ENCODE measurements around the gene ZYX. TPM values are rescaled to one million over a fixed set of nuclear protein-coding genes. Genes with fewer than 3 reads are reported as not detected.
A peak's percentile ranks its signal among the peaks of the same experiment; 100 is the strongest.
"Not testable (repeated sequence)": the region's sequence is repeated elsewhere in the genome, so short reads cannot be mapped to it uniquely, and the experiment has no call there.

Gene ZYX
- total RNA-seq, 2 experiments from 2014 or later = 137 to 140 TPM

DNA sequence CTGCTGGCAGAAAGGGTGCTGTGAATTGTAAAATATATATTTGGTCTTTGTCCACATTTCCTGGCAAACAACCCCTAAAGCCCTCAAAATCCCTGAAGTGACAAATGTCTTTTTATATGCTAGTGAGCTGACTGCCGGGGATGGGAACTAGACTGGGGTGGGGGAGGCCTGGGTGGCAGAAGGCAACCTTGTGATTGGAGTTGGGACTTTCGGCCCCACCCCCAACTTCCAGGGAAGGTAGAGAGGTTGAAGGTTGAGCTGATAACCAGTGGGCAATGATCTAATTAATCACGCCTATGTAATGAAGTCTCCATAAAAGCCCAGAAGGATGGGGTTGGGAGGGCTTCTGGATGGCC lies 24.8 kb downstream of the ZYX start:
- no peak overlapping the region for H3K27ac Mint-ChIP-seq
- no peak overlapping the region for H3K4me3 Mint-ChIP-seq
- no peak for DNase-seq
- intact Hi-C loops (cut with micrococcal nuclease) = loop anchor here (5.0 kb wide), 1 partner anchor 34 kb away; no protein-coding TSS in a partner anchor
- ChIA-PET POLR2A (interaction anchor here (2.3 kb wide), 1 partner anchor 20 kb away, joined by 8 read pairs; no protein-coding TSS in a partner anchor), CTCF (interaction anchor here (1.4 to 5.0 kb wide), 5 partner anchors 12 to 166 kb away, joined by 3 to 28 read pairs (median 6); partner anchors contain the start of gene ZYX)
- H3K9me3 Mint-ChIP-seq = no peaks in the 10 kb centered on the region
- H3K4me1 Mint-ChIP-seq (ENCODE audit: low read depth) = peaks cover 51% of the 10 kb centered on the region
- H3K36me3 Mint-ChIP-seq = peaks cover 2% of the 10 kb centered on the region
- no peaks in the 10 kb centered on the region for H3K27me3 Mint-ChIP-seq

DNA sequence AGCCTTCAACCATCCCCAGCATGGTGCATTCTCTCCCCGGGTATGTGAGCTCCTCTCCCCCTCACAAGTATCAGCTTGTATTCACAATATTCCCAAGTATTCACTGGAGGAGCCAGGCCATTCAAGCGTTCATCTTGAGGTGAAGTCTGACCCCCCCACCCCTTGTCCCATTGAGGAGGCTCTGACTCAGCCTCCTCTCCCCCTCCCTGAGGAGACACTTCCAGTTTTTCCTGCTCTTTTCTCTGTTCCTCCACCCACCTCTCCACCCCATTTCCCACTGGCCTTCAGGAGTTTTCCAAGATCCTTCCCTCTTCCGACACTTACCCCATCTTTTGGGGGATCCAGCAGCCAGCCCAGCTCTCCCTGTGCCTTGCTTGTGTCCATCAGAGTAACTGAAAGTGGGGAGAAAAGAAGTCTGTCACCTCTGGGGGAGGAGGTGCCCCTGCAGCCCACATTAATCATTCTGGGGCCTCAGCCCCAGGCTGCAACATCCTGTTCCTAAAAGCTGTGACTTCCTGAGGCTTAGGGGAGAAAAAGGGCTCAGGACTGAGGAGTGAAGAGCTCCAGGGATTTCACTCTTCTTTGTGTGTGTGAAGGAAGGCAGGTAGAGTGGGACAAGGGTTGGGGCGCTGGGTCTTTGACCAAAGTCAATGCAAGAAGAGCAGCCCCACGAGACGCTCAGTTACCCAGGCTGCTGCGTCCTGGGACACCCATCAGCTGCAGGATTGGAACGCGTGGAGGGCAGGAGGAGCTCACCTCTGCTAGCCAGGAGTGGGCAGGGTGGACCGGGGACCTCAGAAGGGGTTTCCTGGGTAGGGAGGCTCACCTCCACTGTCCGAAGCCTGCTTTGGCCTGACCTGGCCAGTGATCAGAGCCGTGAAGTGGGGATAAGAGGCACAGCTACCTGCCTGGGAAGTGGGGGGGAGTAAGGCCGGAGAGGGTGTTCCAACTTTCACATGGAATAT lies 26.4 kb downstream of the ZYX start:
- CTCF ChIA-PET = interaction anchor here (1.3 to 5.0 kb wide), 8 partner anchors 9 to 192 kb away, joined by 3 to 28 read pairs (median 6); partner anchors contain the start of genes GSTK1 and ZYX
- Mint-ChIP-seq H3K36me3 (peaks cover 2% of the 10 kb centered on the region), H3K27me3 (no peaks in the 10 kb centered on the region), H3K9me3 (no peaks in the 10 kb centered on the region), H3K4me1 (ENCODE audit: low read depth) (peaks cover 56% of the 10 kb centered on the region), H3K27ac (peak overlapping the region; percentile 75), H3K4me3 (peak overlapping the region; percentile 70)
- peak; percentile 59 for DNase-seq
- intact Hi-C loops (cut with micrococcal nuclease) = loop anchor here (1.0 to 5.0 kb wide), 3 partner anchors 27 to 167 kb away; no protein-coding TSS in a partner anchor
- POLR2A ChIA-PET = interaction anchor here (1.0 to 2.3 kb wide), 6 partner anchors 15 to 144 kb away, joined by 3 to 8 read pairs (median 3); partner anchors contain the start of gene GSTK1

DNA sequence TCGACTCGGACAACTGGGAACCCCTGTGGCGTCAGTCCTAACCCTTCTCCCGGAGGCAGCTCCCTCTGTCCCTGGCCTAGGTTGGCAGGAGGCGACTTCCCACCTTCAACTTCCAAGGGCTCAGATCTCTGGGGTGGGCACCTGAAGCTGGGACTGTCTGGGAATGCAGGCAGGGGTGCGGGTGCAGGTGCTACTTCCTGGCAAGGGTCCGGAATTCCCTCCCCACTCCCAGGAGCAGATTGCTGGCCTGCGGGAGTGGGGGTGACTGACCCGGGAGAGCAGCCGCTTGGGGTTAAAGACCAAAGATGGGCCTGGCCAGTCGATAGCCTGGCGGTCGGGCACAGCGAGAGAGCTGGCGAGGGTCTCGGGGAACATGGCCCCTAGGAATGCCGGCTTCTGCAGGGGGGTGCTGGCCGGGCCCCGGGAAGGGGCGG lies 27.1 kb downstream of the ZYX start:
- Mint-ChIP-seq H3K27me3 (no peaks in the 10 kb centered on the region), H3K4me3 (peak overlapping the region; percentile 70), H3K27ac (no peak overlapping the region), H3K36me3 (peaks cover 2% of the 10 kb centered on the region), H3K9me3 (no peaks in the 10 kb centered on the region), H3K4me1 (ENCODE audit: low read depth) (peaks cover 53% of the 10 kb centered on the region)
- ChIA-PET POLR2A (interaction anchor here (1.0 to 1.4 kb wide), 5 partner anchors 16 to 145 kb away, joined by 3 to 4 read pairs (median 3); partner anchors contain the start of gene GSTK1), CTCF (interaction anchor here (1.2 to 5.0 kb wide), 7 partner anchors 8 to 193 kb away, joined by 3 to 28 read pairs (median 5); partner anchors contain the start of genes GSTK1 and ZYX)
- intact Hi-C loops (cut with micrococcal nuclease) = loop anchor here (1.0 to 5.0 kb wide), 3 partner anchors 28 to 167 kb away; no protein-coding TSS in a partner anchor
- DNase-seq = no peak

DNA sequence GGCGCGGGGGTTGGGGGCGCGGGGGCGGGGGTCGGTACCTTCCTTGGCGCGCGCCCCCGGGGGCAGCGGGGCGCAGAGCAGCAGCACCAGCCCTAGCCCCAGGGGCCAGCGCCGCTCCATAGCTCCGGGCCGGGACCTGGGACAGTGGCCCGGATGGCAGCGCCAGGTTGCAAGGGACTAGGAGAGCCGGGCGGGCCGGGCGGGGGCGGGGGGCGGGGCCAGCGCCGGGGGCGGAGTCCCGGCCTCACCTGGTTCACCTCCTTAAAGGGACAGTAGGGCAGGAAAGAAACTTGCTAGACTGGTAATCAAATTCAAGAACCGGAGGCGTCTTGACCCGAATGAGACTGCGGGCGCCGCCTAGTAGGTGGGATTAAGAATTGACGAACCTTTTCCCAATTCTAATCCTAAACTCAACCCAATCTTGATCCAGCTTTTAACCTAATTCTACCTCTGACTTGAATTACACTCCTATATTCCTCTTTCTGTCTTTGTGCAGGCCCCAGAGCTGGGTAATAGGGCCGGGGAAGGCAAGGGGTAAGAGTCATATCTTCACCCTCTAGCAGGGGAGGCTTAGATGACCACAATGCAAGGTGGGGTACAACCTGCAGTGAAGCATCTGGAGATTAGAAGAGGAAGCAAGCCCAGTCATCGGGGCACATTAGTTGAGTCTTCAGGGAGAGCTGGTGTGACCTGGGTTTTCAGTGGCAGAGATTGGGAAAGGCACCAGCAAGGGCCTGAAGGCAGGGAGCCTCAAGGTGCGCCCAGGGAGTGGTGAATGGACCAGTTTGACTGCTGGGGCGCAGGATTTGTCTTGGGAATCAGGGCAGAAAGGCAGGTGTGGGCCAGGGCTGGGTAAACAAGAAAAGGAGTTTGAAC lies 27.8 kb downstream of the ZYX start, which contains the start of gene EPHA1:
TSS of gene EPHA1 (minus strand) at position 171 of the 876 bp plus-strand sequence. CDS start at position 120, 51 bp downstream.
- Mint-ChIP-seq H3K9me3 (no peaks in the 10 kb centered on the region), H3K4me3 (peak within 1 kb of the TSS; percentile 70), H3K27ac (peak within 1 kb of the TSS; percentile 75), H3K27me3 (no peaks in the 10 kb centered on the region), H3K36me3 (peaks cover 2% of the 10 kb centered on the region), H3K4me1 (ENCODE audit: low read depth) (peaks cover 48% of the 10 kb centered on the region)
- ChIA-PET POLR2A (interaction anchor here (1.0 to 1.4 kb wide), 3 partner anchors 29 to 146 kb away, joined by 3 to 4 read pairs (median 3); partner anchors contain the start of gene GSTK1), CTCF (interaction anchor here (1.2 to 5.0 kb wide), 6 partner anchors 8 to 193 kb away, joined by 3 to 28 read pairs (median 11); partner anchors contain the start of gene ZYX)
- intact Hi-C loops (cut with micrococcal nuclease) = loop anchor here (1.0 to 5.0 kb wide), 3 partner anchors 29 to 168 kb away; no protein-coding TSS in a partner anchor
- DNase-seq = peak; percentile 63

DNA sequence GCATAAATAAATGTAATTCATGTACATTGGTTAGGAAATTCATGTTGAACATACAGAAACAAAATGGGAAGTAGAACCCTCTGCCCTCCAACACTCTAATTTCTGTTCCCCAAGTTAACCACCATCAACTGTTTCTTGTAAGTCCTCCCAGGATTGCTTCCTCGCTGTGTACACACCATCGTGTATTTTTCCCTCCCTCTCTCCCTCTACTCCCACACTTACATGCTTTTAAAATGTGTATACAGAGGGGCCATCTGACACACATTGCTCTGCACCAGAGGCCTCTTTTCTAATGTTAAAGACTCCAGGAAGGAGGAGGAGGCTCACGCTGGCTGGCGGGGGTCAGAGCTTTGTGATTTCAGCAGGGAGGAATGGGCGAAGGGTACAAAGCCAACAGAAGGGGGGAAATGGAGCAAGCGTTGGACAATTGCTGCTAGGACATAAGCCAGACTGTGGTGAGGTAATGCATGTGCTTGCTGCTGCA lies 29.4 kb downstream of the ZYX start:
- no peak overlapping the region for H3K27ac Mint-ChIP-seq
- no peak overlapping the region for H3K4me3 Mint-ChIP-seq
- ChIA-PET POLR2A (no interaction called here), CTCF (interaction anchor here (1.0 to 5.0 kb wide), 3 partner anchors 31 to 170 kb away, joined by 4 to 26 read pairs (median 6); partner anchors contain the start of gene ZYX)
- H3K27me3 Mint-ChIP-seq = no peaks in the 10 kb centered on the region
- no peak for DNase-seq
- H3K36me3 Mint-ChIP-seq = peaks cover 2% of the 10 kb centered on the region
- no peaks in the 10 kb centered on the region for H3K9me3 Mint-ChIP-seq
- peaks cover 43% of the 10 kb centered on the region for H3K4me1 Mint-ChIP-seq (ENCODE audit: low read depth)
- intact Hi-C loops (cut with micrococcal nuclease) = no loop called here

DNA sequence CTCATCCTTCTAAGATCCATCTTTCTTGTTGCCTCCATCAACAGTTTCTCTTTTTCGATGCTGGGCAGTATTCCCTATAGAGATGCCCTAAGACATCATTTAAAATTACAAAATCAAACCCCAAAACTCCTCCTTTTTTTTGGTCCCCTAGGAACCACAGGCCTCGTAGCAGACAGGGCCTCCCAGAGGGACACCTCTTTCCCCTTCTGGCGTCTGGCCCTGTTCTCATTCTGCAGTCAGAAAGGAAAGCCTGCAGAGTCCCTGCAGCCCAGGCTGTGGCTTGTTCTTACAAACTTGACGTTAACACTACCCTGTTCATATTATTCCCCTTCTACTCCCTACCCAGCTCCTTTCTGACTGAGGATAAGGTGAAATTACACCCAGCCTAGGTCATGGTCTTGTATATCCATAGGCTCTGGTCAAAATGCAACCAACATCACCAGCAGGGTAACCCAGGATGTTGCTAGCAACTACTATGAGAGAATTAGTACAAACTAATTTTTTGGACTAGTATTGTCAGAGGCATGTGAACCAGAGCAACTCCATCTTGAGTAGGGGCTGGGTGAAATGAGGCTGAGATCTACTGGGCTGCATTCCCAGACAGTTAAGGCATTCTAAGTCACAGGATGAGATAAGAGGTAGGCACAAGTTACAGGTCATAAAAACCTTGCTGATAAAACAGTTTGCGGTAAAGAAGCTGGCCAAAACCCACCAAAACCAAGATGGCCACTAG lies 31.0 kb downstream of the ZYX start:
- Mint-ChIP-seq H3K27me3 (no peaks in the 10 kb centered on the region), H3K27ac (no peak overlapping the region), H3K36me3 (peaks cover 2% of the 10 kb centered on the region), H3K4me1 (ENCODE audit: low read depth) (peaks cover 35% of the 10 kb centered on the region), H3K9me3 (no peaks in the 10 kb centered on the region), H3K4me3 (no peak overlapping the region)
- CTCF ChIA-PET = interaction anchor here (1.5 kb wide), 1 partner anchor 32 kb away, joined by 4 read pairs; no protein-coding TSS in a partner anchor
- DNase-seq = no peak
- intact Hi-C loops (cut with micrococcal nuclease) = no loop called here
- POLR2A ChIA-PET = no interaction called here

DNA sequence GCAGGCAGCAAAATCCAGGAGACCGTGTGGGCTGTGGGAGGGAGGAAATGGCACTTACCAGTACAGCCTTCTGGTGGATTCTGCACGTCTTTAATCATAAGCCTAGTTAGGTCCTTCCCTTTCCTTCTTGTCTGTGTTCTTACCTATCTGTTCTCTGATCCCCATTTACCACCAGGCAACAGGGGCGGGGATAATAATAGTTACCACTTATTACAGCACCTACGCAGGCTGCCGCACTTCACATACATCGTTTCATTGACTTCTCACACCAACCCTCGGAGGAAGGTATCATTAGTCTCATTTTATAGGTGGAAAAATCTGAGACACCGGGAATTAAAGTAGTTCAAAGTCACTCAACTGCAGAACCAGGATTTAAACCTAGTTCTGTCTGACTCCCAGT lies 32.0 kb downstream of the ZYX start:
- Mint-ChIP-seq H3K27ac (no peak overlapping the region), H3K36me3 (no peaks in the 10 kb centered on the region), H3K4me1 (ENCODE audit: low read depth) (peaks cover 25% of the 10 kb centered on the region), H3K4me3 (no peak overlapping the region), H3K27me3 (no peaks in the 10 kb centered on the region), H3K9me3 (no peaks in the 10 kb centered on the region)
- intact Hi-C loops (cut with micrococcal nuclease) = no loop called here
- ChIA-PET POLR2A (no interaction called here), CTCF (no interaction called here)
- DNase-seq = no peak

DNA sequence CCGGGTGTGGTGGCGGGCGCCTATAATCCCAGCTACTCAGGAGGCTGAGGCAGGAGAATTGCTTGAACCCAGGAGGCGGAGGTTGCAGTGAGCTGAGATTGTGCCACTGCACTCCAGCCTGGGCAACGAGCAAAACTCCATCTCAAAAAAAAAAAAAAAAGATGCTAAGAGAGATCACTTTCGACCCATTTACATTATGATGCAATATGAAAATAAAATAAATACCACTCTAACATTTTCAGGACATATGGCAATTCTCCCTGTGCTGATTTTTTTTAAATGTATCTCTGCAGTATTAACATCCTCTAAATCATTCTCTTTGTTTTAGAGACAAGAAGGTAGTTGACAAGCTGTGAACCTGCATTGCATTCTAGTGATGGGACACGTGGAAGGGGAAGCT lies 34.1 kb downstream of the ZYX start:
- POLR2A ChIA-PET; H3K36me3 Mint-ChIP-seq; H3K27ac Mint-ChIP-seq; H3K9me3 Mint-ChIP-seq; H3K27me3 Mint-ChIP-seq; H3K4me1 Mint-ChIP-seq (ENCODE audit: low read depth); H3K4me3 Mint-ChIP-seq; DNase-seq: not testable (repeated sequence)
- CTCF ChIA-PET = interaction anchor here (0.6 to 4.3 kb wide), 10 partner anchors 7 to 449 kb away, joined by 3 to 64 read pairs (median 4); partner anchors contain the start of gene EPHA1
- intact Hi-C loops (cut with micrococcal nuclease) = loop anchor here (5.0 kb wide), 2 partner anchors 103 to 408 kb away; no protein-coding TSS in a partner anchor

DNA sequence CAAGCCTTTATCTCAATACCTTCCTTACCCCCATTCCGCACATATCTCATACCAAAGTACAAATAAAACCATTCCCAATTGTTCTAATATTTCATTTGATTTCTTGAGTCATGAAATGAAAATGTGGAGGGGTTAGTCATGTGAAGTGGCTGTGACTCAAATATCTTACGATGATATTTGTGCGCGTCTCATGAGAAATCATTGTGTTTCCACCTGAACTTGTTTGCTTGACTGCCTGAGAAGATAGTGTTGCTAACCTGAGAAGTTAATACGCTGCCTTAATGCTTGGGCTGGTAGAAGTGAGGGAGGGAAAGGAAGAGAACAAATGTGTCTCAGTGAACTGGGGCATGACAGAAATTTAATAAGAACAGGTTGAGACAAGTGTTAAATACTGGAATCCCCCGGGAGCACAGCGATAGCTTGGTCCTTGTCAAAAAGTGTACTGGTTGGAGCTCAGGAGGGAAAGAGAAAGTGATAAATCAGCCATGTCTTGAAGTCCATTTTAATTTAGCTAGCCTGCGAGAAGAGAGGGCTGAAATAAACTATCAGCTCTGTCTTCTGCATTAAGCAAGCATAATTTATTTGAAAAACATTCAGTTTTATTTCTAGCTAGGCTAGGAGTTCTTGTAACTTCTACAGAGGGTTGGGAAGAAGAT lies 34.7 kb downstream of the ZYX start:
- Mint-ChIP-seq H3K4me3 (no peak overlapping the region), H3K27me3 (no peaks in the 10 kb centered on the region), H3K9me3 (peaks cover 6% of the 10 kb centered on the region), H3K36me3 (peaks cover 2% of the 10 kb centered on the region), H3K4me1 (ENCODE audit: low read depth) (peaks cover 6% of the 10 kb centered on the region), H3K27ac (no peak overlapping the region)
- intact Hi-C loops (cut with micrococcal nuclease) = loop anchor here (1.0 to 5.0 kb wide), 4 partner anchors 35 to 409 kb away; partner anchors contain the start of gene ZYX
- CTCF ChIA-PET = interaction anchor here (0.7 to 4.3 kb wide), 24 partner anchors 8 to 408 kb away, joined by 3 to 64 read pairs (median 4); partner anchors contain the start of genes CLCN1 and EPHA1
- POLR2A ChIA-PET = no interaction called here
- no peak for DNase-seq

DNA sequence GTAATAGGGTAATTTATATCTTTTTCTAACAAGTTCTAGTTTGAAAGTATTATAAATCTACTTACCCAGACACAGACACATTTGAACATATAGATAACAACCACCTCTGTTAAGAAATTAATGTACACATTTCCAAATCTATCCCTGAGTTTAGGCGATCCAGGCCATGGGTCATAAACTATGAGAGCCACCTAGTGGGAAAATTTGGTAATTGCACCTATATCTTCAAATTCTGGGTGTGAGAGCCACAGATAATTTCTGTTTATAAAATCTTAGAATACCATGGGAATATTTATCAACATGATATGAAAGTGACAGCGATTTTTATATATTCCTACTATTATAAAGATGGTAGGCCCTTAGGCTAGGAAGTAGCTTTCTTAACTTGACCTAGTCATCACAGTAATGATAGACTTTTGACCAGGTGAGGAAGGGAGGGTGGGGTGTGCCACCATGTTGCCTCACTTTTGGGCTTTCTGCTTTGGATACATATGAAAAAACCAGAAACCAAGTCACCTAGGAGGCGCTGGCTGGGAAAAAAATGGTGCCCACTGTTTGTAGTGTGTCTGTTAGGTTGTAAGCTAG lies 35.5 kb downstream of the ZYX start:
- no peaks in the 10 kb centered on the region for H3K27me3 Mint-ChIP-seq
- DNase-seq = no peak
- intact Hi-C loops (cut with micrococcal nuclease) = loop anchor here (1.0 to 5.0 kb wide), 4 partner anchors 36 to 409 kb away; partner anchors contain the start of gene ZYX
- H3K36me3 Mint-ChIP-seq = peaks cover 2% of the 10 kb centered on the region
- H3K9me3 Mint-ChIP-seq = peaks cover 6% of the 10 kb centered on the region
- ChIA-PET POLR2A (no interaction called here), CTCF (interaction anchor here (0.6 to 4.3 kb wide), 34 partner anchors 9 to 414 kb away, joined by 3 to 64 read pairs (median 3); partner anchors contain the start of genes CLCN1, EPHA1 and FAM131B)
- H3K4me3 Mint-ChIP-seq = no peak overlapping the region
- H3K4me1 Mint-ChIP-seq (ENCODE audit: low read depth) = peaks cover 6% of the 10 kb centered on the region
- no peak overlapping the region for H3K27ac Mint-ChIP-seq

Data from activated CD4-positive, alpha-beta memory T cell treated with anti-CD3 and anti-CD28 coated beads for 36 hours (primary cell).